GM12801 (cell line): ENCODE results near the gene TENT4A.

ENCODE experiments used
- TF ChIP-seq, protein P1 (sequence below): IDR thresholded peaks from one replicate; pipeline ENCODE4 v1.5.1; 2011; ENCODE audit warnings: control low read depth; ENCODE audit not compliant: insufficient read length; ENCODE audit errors: extremely low read depth

TENT4A gene

GRCh38 chr5:6733411-6734242 lies 20.4 kb downstream of the TENT4A start:
- TF ChIP-seq, protein P1, sequence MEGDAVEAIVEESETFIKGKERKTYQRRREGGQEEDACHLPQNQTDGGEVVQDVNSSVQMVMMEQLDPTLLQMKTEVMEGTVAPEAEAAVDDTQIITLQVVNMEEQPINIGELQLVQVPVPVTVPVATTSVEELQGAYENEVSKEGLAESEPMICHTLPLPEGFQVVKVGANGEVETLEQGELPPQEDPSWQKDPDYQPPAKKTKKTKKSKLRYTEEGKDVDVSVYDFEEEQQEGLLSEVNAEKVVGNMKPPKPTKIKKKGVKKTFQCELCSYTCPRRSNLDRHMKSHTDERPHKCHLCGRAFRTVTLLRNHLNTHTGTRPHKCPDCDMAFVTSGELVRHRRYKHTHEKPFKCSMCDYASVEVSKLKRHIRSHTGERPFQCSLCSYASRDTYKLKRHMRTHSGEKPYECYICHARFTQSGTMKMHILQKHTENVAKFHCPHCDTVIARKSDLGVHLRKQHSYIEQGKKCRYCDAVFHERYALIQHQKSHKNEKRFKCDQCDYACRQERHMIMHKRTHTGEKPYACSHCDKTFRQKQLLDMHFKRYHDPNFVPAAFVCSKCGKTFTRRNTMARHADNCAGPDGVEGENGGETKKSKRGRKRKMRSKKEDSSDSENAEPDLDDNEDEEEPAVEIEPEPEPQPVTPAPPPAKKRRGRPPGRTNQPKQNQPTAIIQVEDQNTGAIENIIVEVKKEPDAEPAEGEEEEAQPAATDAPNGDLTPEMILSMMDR, result no peak

DNA sequence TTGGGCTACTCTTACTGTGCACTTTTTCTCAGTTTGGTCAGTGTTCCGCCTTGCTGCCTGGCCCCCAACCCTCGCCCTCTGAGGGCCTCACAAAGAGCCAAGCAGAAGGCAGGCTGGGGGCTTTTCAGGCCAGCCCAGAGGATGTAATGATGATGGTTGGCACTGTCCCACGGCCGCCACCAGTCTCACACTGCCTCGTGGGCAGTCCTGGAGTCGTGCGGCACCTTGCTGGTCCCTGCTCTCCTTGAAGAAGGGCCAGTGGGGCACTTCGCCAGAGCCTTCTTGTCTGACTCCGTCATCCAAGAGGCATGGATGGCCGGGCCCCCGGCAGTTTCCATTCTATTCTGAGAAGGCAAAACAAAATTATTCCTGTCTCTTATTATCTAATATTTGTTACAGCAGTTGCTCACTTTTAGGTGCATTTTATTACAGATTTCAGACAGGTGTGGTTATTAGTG lies 21.0 kb downstream of the TENT4A start:
- TF ChIP-seq, protein P1, result no peak

GRCh38 chr5:6734781-6735180 lies 21.5 kb downstream of the TENT4A start:
- TF ChIP-seq, protein P1, result no peak

- TF ChIP-seq, protein P1, result no peak
These were observed 22.9 kb downstream of the TENT4A start for GRCh38 chr5:6736106-6736505.

GRCh38 chr5:6736524-6737042 lies 23.4 kb downstream of the TENT4A start:
- TF ChIP-seq, protein P1, result no peak

- TF ChIP-seq, protein P1, result no peak
These were observed 24.1 kb downstream of the TENT4A start for GRCh38 chr5:6737043-6737941.

DNA sequence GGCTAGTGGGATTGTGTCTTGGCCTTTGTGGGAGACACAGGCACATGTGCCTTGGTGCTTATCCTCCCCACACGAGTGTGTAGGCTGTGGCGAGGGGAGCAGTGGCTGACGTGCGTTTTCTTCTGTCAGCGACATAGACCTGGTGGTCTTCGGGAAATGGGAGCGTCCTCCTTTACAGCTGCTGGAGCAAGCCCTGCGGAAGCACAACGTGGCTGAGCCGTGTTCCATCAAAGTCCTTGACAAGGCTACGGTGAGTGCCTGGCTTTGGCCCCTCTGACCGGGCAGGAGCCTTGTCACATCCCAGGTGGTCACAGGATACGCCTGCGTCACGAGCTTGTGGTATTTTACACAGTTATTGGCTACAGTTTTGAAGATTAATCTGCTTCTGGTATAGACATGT lies 26.4 kb downstream of the TENT4A start:
- TF ChIP-seq, protein P1, result no peak
